Effector CD4-positive, alpha-beta T cell (primary cell): ENCODE measurements around the gene CCL4.
"Not testable (repeated sequence)": the region's sequence is repeated elsewhere in the genome, so short reads cannot be mapped to it uniquely, and the experiment has no call there.

Experiments
- DNase-seq: peaks from one replicate; pipeline ENCODE4 v3.0.0-alpha.2; 2020

Gene CCL4

DNA sequence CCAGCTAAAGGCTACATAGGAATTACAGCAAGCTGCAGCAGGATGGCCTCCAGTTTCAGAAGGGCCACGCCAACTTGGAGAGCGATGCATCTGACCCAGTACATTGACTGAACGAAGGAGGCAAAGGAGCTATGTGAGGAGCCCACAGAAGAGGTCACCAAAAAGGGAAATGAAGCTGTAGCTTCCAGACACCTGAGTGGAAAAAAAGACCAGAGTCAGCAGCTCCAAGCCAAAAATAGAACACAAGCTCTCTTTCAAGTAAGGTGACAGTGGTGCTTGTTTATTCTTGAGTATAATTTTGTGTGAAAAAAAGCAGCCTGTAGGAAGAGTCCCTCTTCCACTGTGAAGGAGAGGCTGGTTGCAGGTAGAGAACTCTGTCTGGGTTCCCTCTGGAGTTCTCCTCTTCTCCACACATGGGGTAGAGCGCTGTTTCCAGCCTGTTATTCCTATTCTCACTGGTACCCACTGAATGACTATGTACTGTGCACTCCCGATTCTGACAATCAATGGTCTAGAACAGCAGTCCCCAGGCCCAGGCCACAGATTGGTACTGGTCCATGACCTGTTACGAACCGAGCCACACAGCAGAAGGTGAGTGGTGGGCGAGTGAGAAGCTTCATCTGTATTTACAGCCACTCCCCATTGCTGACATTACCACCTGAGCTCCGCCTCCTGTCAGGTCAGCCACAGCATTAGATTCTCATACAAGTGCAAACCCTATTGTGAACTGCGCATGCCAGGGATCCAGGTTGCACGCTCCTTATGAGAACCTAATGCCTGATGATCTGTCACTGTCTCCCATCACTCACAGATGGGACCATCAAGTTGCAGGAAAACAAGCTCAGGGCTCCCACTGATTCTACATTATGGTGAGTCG, 15.1 kb downstream of the CCL4 start:
- DNase-seq = no peak

DNA sequence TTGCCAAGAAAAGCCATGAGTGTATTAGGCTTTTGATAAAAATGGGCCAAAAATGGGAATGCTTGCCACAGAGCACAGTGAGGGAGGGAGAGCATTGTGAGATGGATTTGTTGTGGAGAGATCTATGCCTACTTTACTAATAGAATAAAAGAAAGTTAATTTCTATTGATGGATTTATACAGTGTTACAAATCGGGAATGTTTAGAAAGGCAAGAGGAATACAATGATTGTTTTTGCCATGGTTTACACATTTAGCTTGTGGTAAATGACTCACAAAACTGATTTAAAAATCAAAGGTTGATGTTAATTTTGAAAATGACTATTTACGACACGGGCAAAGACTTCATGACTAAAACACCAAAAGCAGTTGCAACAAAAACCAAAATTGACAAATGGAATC, 16.6 kb downstream of the CCL4 start:
- DNase-seq = no peak

DNA sequence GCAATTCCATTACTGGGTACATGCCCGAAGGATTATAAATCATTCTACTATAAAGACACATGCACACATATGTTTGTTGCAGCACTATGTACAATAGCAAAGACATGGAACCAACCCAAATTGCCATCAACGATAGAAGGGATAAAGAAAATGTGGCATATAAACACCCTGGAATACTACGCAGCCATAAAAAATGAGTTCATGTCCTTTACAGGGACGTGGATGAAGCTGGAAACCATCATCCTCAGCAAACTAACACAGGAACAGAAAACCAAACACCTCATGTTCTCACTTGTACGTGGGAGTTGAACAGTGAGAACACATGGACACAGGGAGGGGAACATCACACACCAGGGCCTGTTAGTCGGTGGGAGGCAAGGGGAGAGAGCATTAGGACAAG, 17.5 kb downstream of the CCL4 start:
- not testable (repeated sequence) for DNase-seq

DNA sequence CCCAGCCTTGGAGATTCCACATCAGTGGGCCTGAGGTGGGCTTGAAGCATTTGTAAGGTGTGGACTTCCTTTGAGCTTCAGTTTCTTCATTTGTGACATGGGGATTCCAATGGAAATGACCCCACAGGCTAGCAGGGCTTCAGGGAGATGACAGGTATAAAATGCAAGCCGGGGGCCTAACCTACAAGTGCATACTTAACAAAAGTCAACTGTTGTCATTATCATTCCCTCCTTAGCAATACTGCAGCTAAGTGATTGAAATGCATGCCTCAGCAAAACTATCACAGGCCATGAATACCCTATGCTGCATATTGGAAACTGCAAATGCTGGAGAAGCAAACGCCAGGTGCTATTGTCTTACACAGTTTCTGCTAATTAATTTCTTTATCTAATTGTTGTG, 19.8 kb downstream of the CCL4 start:
- DNase-seq = no peak

DNA sequence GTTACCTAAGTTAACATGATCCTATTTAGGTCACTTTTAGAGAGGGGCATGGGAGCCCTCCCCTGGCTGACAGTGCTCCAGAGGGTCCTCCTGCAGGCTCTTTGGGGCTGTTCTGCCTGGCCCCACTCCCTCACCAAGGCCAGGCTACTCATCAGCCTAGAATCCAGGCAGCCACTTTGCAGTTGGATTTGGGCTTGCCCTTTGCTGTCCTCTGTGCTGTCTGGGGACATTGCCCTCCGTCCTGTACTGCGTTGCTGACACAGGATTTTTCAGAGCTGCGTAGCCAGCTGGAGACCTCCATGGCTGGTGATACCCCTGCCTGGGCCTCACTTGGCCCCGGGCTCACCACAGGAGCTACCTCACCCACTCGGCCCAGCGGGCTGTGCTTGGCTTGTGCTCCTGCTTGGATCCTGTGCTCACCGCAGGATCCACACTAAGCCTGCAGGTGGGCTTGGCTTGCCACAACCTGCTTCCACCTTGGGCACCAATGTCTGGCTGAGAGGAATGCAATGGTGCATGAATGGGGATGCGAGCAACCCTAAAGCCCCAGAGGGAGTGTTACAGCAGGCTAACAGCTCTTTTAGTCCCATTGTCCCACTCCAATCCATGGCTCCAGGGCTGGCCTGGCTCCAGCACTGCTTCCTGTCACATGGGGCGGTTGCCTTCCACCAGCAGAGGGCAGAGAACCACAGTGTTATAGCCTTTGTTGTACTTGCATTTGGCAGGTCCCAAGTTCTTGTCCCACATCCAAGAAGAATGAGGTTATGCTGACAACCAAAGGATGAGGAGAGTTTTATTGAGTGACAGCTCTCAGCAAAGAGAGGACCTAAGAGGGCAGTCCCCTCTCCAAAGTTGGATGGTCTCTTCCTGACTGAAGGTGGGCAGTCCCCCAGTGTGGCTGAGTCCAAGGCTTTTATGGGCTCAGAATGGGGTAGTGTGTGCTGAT, 21.5 kb downstream of the CCL4 start:
- no peak for DNase-seq

DNA sequence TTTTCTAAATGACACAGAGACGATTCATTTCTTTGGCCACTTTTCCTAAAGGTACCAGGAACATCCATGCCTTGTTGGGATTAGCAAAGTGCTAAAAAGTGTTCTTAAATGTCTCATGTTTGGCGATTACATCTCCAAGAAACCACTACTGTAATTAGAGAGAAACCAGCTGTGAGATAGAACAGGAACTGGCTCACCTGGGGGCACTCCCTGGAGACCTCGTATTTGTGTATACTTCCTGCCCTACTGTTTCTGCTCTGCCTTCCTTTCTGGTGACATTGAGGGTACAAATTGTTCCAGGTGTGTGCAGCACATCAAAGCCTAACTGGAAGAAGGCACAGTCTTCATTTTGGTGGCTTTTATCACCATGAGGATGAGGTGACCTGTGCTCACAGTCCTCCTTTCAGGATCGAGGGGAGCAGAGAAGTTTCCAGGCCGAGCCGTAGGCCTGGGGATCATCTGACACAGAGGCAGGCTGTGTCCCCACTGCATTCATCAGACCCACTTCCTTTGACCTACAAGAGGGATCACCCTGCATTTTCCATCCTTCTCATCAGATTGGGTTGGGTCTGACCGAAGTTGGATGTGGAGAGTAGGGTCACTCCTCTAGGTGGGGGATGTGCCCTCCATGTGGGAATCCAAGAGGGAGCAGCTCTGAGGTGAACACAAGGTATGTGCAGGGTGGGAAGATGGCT, 23.7 kb downstream of the CCL4 start:
- DNase-seq = no peak

DNA sequence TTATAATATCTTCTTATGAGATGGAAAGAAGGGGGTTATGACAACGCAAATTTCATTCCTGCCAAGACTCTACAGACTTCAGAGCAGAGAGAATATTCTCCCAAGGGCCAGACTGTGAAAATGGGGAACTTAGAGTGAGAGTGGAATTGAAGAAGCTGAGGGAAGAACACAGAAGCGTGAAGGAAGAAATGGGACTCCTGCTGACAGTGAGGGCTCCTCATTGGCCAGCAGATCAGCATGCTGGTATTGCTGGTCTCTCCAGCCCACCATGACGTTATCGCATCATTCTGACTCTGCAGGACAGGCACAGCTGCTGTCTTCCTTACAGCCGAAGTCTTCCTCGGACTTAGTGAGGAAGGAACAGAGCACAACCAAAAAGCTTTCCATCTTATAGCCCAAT, 24.3 kb downstream of the CCL4 start:
- DNase-seq = no peak

DNA sequence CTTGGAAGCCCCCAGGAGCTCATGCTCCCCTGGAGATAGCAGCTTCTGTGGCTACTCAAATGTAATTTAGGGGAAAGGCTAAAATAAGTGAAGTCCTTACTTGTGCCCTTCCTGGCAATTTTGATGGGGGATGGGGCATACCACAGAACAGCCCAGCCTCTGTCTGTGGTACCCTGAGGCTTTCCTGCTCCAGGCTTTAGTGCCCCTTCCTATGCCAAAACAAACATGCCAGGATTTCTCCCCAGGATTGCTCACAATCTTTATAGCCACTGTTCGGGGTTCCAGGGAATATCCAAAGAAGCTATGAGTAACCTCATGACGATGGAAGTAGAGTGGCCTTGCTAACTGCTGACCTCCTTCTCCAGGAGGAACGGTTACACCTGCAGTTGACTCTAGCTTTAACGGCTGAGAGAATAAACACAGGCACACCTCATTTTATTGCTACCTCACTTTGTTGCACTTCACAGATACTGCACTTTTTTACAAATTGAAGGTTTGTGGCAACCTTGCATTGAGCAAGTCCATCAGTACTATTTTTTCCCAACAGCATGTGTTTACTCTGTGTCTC, 24.9 kb downstream of the CCL4 start:
- DNase-seq = no peak

DNA sequence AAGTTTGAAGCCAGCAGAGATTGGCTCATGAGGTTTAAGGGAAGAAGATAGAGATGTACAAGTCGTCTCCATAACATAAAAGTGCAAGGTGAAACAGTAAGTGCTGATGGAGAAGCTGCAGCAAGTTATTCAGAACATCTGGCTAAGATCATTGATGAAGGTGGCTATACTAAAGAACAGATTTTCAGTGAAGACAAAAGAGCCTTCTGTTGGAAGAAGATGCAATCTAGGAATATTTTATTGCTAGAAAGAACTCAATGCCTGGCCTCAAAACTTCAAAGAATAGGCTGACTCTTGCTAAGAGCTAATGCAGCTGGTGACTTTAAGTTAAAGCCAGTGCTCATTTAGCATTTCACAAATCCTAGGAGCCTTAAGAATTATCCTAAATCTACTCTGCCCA, 26.0 kb downstream of the CCL4 start:
- DNase-seq = no peak

DNA sequence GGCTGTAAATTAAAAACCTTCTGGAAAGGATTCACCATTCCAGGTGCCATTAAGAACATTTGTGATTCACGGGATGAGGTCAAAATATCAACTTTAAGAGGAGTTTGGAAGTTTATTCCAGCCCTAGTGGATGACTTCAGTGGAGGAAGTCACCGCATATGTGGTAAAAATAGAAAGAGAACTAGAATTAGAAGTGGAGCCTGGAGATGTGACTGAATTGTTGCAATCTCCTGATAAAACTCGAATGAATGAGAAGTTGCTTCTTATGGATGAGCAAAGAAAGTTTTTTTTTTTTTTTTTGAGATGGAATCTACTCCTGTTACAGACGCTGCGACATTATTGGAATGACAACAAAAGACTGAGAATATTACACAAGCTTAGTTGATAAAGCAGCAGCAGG, 26.7 kb downstream of the CCL4 start:
- DNase-seq = no peak

DNA sequence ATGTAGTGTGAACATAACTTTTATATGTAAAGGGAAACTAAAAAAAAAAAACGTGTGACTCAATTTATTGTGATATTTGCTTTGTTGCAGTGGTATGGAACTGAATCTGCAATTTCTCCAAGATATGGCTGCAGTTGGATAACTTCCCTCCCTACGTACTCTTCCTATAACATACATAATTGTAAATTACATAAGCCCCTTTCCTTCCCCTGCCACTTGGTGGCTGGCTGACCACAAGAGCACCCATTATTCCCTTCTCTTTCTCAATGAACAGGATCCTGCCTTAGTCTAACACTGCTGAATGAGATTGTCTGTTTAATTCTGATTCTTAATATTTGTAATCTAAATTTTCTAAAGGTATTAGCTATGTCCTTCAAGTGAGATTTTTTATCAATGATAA, 27.8 kb downstream of the CCL4 start:
- DNase-seq = no peak

DNA sequence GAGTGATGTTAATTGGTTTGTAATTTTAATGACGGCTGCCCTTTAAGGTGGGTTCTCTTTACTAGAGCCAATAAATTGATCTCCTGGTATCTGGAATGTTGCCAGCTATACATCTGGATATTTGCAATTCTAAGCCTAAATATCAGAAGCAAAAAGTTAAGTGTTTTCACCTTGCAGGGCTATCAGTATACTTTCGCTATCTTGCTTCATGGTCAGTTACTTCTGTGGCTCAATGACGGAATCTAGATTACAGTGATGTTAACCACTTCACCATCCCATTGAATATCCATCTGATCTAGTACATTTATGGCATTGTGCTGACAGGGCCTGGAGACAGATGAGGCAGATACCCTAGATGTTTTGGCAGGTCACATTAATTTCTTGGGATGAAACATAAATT, 28.3 kb downstream of the CCL4 start:
- DNase-seq = no peak

DNA sequence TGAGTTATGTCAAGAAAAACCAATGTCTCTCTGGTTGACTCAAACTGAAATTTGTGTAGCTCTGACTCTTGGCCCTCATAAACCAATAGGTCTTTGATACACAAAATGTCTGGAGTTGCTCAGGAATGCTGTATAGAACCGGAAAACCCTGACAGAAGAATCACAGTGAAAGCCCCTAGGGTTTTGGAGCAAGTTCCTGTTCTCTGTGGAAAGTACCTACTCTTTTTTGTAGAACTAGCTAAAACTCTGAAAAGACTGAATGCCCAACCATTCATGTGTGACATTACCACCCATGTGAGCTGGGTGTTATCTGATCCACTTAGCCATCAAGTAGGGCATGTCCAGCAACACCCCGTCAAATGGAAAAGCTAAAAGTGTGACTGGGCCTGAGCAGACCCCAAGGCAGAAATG, 28.8 kb downstream of the CCL4 start:
- DNase-seq = no peak

DNA sequence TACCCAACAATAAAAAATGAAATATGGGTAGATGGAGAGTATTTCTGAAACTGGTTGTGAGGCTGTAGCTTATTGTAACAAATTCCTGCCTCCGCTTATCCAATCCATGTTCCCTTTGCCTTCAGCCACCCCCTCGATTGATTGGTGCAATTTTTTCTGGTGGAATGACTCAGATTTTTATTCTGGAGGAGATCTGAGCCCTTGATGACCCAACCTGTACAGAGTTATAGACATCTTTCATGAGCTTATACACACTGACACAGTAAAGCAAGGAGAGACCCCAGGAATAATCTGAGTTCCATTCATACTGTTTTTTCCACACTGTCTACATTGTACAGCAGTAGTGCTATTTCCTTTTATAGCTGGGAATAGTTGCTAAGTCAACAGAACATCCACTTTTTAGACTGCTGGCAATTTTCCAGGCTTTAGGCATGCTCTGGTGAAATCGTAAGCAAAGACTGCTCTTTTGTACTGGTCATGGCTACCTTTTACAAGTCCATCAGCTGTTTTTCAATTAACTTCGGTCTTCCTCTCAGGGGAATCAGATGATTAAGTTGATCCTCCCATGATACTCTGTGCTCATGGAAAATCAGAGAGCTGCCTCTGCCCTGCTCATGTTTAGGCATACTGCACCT, 30.1 kb downstream of the CCL4 start:
- DNase-seq = no peak

DNA sequence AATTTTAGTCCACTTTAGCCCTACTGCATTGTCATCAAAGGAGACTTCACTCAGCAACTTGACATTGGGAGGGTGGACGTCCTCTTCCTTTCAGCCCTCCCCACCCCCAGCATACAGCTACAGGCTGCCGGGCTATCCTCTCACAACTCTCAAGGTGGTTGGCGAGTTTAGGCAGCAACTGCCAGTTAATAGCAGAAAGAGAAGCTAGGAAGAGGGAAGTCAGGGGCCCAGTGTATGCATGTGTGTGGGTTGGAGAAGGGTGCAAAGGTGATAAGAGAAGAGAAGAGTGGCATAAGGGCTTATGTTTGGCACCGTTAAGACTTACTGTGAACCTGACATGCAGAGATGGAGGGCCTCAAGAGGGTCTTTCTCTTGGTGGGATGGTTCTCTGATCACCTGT, 31.8 kb downstream of the CCL4 start:
- no peak for DNase-seq

DNA sequence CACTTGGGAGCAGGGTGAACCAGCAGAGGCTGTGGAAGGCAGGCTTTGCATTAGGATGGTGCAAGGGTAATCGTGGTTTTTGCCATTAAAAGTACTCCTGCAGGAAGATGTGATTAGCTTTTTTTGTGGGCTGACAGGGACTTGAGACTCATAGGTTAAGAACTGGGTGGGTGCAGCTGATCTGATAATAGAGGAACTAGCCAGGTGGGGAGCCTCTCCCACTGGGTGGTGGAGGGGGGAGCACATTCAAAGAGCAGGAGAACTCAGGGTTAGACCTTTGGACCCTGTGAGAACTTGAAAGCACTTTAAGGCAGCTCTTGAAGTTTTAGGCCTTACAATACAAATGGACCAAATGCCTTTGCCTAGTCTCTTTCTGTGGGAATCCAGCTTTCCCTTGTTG, 32.4 kb downstream of the CCL4 start:
- no peak for DNase-seq

DNA sequence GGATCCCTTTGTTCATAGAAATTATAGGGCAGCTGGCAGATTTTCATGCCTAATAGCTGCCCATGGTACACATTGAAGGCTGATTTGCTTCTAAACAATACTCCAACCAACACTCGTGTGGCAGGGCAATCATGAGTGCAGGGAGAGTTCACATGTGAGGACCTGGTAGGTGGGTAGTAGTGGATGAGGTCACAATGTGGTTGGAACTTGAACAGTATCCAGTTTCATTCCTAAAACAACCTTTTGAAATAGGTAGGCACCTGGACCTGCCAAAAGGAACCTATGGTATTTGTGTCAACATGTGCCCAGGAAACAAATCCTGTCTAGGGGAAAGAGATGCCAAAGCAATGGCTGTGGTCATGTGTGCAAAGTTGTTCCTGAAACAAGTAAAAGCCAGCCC, 32.8 kb downstream of the CCL4 start:
- DNase-seq = no peak

DNA sequence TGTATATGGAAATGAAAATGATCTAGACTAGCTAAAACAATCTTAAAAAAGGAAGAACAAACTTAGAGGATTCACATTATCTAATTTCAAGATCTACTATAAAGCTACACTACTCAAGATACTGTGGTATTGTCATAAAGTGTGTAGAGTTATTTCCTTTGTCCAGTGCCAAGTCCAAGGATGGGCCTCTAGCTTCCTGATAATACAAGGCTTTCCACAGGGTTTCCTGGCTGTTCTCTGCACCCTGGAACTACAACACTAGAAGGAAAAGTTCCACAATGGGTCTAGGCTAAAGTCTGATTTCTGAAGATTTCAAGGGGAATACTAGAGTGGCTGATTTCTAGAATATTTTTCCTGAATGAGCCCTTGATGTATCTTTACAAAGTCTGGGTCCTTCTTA, 38.6 kb downstream of the CCL4 start:
- DNase-seq = no peak

DNA sequence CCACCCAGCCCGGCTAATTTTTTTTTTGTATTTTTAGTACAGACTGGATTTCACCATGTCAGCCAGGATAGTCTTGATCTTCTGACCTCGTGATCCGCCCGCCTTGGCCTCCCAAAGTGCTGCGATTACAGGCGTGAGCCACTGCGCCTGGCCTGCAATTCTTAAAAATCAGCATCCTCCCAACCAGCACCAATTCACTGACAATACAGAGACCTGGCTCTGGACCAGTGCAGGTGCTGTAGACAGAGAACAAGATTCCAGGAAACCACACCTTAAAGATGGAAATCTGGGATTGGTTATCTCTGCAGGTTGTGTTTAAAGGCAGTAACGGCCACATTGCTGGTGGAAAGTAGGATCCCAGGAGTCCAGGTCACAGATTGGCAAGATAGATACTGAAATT, 39.2 kb downstream of the CCL4 start:
- no peak for DNase-seq

DNA sequence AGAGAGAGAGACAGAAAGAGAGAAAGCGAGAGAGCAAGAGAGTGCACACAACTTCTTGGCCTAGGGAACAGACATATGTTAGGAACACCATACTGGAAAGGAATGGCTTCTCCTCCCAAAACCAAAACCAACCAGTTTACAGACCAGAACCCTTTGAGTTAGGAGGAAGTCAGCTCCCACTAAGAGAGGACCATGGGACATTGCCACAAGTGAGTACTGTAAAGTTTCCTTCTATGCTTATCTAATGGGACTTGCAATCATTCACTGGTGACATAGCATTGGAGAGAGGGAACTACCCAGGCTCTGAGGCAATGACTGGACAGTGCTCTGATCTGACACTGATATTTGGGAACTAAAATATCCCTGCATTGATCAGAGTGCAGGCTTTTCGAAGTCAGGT, 40.4 kb downstream of the CCL4 start:
- no peak for DNase-seq

DNA sequence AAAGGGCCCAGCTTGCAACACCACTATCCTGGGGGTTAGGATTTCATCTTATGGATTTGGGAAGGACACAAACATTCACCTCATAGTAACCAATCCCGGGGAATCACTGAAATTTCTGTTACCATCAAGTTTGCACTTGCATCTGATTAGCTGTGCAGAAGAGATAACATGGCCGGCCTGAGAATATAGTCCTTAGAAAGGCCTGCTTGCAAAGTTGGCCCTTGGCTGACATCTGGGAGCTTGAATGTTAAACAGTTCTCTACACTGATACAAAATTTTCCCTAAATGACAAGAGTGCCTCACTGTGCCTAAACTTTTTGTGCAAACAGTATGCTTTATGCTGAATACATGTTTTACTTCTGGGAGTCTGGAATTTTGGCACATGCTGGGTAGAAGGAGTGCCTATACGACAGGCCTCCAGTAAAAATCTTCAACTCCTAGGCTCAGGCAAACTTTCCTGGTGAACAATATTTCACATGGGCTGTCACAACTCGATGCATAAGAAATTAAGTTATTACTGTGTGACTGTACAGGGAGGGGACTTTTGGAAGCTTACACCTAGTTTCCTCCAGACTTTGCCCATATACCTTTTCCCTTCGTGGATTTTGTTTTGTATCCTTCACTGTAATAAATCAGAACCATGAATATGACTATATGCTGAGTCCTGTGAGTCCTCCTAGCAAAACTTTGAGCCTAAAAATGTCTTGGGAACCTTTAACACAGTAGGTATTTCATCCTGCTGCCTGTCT, 41.5 kb downstream of the CCL4 start:
- DNase-seq = no peak

DNA sequence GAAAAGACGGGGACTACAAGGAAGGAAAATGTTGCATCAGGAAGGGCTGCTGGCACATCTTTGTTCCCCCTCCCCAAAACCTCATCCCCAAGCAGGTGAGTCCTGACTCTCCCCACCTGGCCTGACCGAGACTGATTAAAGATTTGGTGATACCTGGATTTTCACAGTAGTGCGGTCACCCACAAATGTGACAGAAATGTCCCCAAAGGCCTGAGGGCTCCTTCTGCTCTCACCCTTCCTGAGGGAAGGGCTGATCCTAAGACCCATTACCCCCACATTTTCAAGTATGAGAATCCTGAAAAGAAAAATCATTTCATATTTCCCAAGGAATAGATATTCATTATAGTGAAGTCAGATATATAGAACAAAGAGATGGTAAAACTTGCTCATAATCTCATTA, 44.0 kb downstream of the CCL4 start:
- DNase-seq = no peak
